Central memory CD4-positive, alpha-beta T cell (primary cell): ENCODE results near the gene PCDH11X.
"Not testable (repeated sequence)": the region's sequence is repeated elsewhere in the genome, so short reads cannot be mapped to it uniquely, and the experiment has no call there.

Experiments
- DNase-seq: peaks from one replicate; pipeline ENCODE4 v3.0.0; 2022
- total RNA-seq, 3 experiments: gene quantifications; one replicate each; lab custom pipeline; 2026; lab: John Stamatoyannopoulos, UW

Gene PCDH11X
- total RNA-seq: 0 to 0.04 (median 0) reads per million in 3 experiments

DNA sequence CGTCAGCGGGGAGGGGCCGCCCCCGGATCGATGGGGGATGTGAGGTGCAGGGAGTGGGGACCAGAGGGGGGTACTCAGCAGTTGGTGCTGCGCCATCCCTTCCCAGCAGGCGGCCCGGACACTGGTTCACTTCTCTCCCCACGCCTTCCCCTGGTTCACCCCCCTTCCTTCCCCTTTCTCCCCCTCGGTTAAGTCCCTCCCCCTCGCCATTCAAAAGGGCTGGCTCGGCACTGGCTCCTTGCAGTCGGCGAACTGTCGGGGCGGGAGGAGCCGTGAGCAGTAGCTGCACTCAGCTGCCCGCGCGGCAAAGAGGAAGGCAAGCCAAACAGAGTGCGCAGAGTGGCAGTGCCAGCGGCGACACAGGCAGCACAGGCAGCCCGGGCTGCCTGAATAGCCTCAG, at the start of gene PCDH11X:
PCDH11X (plus strand) TSS at position 241 of the 400 bp plus-strand sequence. CDS start 56,130 bp downstream, outside the sequence.
- DNase-seq: not testable (repeated sequence)

DNA sequence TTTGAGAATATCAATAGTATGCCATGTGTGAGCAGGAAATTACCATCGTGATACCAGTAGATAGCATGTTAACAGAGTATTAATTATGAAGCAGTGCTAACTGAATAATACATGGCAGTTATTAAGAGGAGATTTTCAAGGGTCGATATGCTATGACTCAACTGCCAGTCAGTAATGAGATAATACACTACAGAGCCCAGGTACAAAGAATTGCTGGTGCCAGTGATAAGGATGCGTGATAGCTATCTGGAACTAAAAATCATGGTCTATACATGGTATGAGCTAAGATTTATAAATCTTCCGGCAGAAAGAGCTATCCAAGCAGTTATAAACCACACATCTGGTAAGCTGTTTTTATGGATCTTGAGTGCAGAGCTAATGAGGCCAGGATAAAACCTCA, 31.7 kb upstream of the PCDH11X start:
- not testable (repeated sequence) for DNase-seq

GRCh38 chrX:91753022-91753421, 26.2 kb upstream of the PCDH11X start:
- not testable (repeated sequence) for DNase-seq

- peak; percentile 27 for DNase-seq
These were observed 8.3 kb upstream of the PCDH11X start for GRCh38 chrX:91770619-91771488.

- DNase-seq: not testable (repeated sequence)
These were observed 5.2 kb upstream of the PCDH11X start for GRCh38 chrX:91773943-91774342.

DNA sequence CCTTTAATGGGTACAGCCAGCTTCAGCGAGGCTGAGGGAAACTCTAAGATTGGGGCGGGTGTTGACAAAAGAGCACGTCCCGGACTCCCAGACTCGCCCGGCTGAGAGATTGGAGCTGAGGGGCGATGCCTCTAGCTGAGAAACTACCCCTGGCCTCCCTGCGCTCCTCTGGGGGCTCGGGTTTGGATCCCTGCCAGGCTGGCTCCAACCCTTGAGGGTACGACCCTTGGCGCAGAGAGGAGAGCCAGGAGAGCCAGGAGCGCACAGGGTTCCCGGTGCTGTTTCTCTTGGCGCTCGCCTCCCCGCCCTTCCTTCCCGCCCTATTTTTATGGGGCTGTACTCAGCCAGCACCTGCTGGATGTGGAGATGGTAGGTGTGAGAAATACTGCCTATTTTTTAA, 833 bp downstream of the PCDH11X start:
- DNase-seq: not testable (repeated sequence)

GRCh38 chrX:91780698-91781097, 1.5 kb downstream of the PCDH11X start:
- DNase-seq: not testable (repeated sequence)

- not testable (repeated sequence) for DNase-seq
These were observed 2.6 kb downstream of the PCDH11X start for GRCh38 chrX:91781553-91782298.

DNA sequence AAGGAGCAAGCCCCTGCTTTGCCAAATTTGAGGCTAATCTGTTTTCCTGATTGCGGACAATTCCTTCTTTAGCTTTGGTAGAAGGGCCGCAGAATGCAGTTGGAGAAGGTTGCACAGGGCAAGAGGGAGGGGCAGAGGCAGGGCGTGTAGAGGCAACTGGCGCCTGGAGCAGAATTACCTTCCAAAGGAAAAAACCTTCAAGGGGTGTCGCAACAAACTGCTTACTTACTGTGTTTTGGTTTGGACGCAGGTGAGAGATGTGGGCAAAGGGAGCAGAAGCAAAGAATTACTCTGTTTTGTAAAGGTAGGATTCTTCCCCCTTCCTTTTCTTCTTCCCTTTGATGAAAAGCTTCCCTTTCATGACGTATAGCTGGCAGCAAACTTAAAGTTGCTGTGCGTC, 3.6 kb downstream of the PCDH11X start:
- not testable (repeated sequence) for DNase-seq

GRCh38 chrX:91817537-91817936, 38.4 kb downstream of the PCDH11X start:
- not testable (repeated sequence) for DNase-seq

DNA sequence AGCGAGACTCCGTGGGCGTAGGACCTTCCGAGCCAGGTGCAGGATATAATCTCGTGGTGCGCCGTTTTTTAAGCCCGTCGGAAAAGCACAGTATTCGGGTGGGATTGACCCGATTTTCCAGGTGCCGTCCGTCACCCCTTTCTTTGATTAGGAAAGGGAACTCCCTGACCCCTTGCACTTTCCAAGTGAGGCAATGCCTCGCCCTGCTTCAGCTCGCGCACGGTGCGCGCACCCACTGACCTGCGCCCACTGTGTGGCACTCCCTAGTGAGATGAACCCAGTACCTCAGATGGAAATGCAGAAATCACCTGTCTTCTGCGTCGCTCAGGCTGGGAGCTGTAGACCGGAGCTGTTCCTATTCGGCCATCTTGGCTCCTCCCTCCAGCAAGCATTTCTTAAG, 46.1 kb downstream of the PCDH11X start:
- not testable (repeated sequence) for DNase-seq
